GM21576 (cell line): ENCODE measurements around the gene RBMS3.
"Not testable (repeated sequence)": the region's sequence is repeated elsewhere in the genome, so short reads cannot be mapped to it uniquely, and the experiment has no call there.

ENCODE experiments used
- ATAC-seq: cut with Tn5 transposase; IDR thresholded peaks from one replicate; pipeline ENCODE4 v1.9.1; 2021; ENCODE audit warnings: mild to moderate bottlenecking, moderate library complexity; ENCODE audit not compliant: unreplicated experiment

RBMS3 gene

GRCh38 chr3:29759411-29760225, 478.7 kb downstream of the RBMS3 start:
- no peak for ATAC-seq

- ATAC-seq: no peak
Observed at GRCh38 chr3:29760226-29760685, 479.4 kb downstream of the RBMS3 start.

GRCh38 chr3:29761517-29761916, 480.6 kb downstream of the RBMS3 start:
- no peak for ATAC-seq

- no peak for ATAC-seq
Observed at GRCh38 chr3:29763115-29763514, 482.2 kb downstream of the RBMS3 start.

GRCh38 chr3:29764041-29764440, 483.2 kb downstream of the RBMS3 start:
- no peak for ATAC-seq

GRCh38 chr3:29764603-29765254, 483.9 kb downstream of the RBMS3 start:
- no peak for ATAC-seq

- no peak for ATAC-seq
Observed at GRCh38 chr3:29771602-29772001, 490.7 kb downstream of the RBMS3 start.

GRCh38 chr3:29772436-29772835, 491.6 kb downstream of the RBMS3 start:
- ATAC-seq: no peak

GRCh38 chr3:29773481-29773880, 492.6 kb downstream of the RBMS3 start:
- no peak for ATAC-seq

GRCh38 chr3:29775340-29775739, 494.5 kb downstream of the RBMS3 start:
- no peak for ATAC-seq

- no peak for ATAC-seq
Observed at GRCh38 chr3:29777869-29778268, 497.0 kb downstream of the RBMS3 start.

- no peak for ATAC-seq
Observed at GRCh38 chr3:29789686-29790085, 508.8 kb downstream of the RBMS3 start.

GRCh38 chr3:29796808-29797207, 515.9 kb downstream of the RBMS3 start:
- no peak for ATAC-seq

- no peak for ATAC-seq
Observed at GRCh38 chr3:29802057-29802456, 521.2 kb downstream of the RBMS3 start.

GRCh38 chr3:29804044-29804443, 523.2 kb downstream of the RBMS3 start:
- no peak for ATAC-seq

- ATAC-seq: no peak
Observed at GRCh38 chr3:29805757-29806156, 524.9 kb downstream of the RBMS3 start.

- ATAC-seq: not testable (repeated sequence)
Observed at GRCh38 chr3:29808324-29808723, 527.5 kb downstream of the RBMS3 start.

GRCh38 chr3:29822071-29822470, 541.2 kb downstream of the RBMS3 start:
- no peak for ATAC-seq

GRCh38 chr3:29823233-29823632, 542.4 kb downstream of the RBMS3 start:
- ATAC-seq: no peak

GRCh38 chr3:29826712-29827111, 545.8 kb downstream of the RBMS3 start:
- no peak for ATAC-seq

GRCh38 chr3:29827756-29828155, 546.9 kb downstream of the RBMS3 start:
- ATAC-seq: no peak

- no peak for ATAC-seq
Observed at GRCh38 chr3:29829340-29829739, 548.5 kb downstream of the RBMS3 start.
